ENCODE results near the gene CPVL.

CPVL gene

DNA sequence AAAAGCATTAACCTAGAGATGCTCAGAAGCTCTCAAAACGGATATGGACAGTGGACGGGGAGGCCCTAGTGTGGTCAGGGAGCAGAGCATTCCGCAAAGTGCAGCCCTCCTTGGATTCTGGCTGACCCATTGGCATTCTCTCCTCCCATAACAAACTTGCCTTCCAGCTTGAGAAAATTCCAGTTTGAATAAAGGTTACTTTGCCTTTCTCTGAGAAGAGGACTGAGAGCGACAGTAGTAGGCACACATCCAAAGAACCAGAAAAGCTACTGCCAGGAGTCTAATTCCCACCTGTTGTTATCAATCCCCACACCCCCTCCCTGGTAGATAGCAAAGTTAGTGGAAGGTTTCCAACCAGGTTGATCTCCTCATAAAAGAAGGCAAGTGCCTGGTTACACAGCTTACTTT is 103.5 kb downstream of the CPVL start:
- Histone ChIP-seq H3K4me1 (ENCODE audit: control insufficient read depth, insufficient read depth, low read length) (no peaks in the 10 kb centered on the region), H3K27me3 (ENCODE audit: control insufficient read depth, insufficient read depth, low read length) (no peaks in the 10 kb centered on the region), H3K36me3 (ENCODE audit: control insufficient read depth, insufficient read depth, low read length) (no peaks in the 10 kb centered on the region), H3K27ac (ENCODE audit: low read depth, low read length) (no peak overlapping the region), H3K4me3 (ENCODE audit: low read length) (no peak overlapping the region), H3K9ac (ENCODE audit: low read length) (no peak overlapping the region)

DNA sequence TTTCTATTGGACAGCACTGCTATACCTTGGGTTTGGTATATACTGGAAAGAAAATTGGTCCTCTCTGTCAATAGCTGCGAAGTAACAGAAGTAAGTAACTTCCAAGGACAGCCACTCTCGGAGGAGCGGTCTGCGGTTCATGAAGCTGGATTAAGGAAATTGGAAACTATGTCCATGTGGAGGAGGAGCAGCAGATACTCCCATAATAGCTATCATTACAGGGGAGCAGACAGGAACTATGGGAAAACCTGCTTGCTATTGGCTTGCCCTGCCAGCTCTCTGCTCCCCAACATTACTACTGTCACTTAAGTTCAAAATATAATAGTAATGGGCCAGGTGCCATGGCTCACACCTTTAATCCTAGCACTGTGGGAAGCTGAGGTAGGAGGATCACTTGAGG is 104.3 kb downstream of the CPVL start:
- no peak overlapping the region for H3K27ac ChIP-seq (ENCODE audit: low read depth, low read length)
- no peak overlapping the region for H3K4me3 ChIP-seq (ENCODE audit: low read length)
- H3K4me1 ChIP-seq (ENCODE audit: control insufficient read depth, insufficient read depth, low read length), result no peaks in the 10 kb centered on the region
- no peak overlapping the region for H3K9ac ChIP-seq (ENCODE audit: low read length)
- H3K27me3 ChIP-seq (ENCODE audit: control insufficient read depth, insufficient read depth, low read length), result no peaks in the 10 kb centered on the region
- no peaks in the 10 kb centered on the region for H3K36me3 ChIP-seq (ENCODE audit: control insufficient read depth, insufficient read depth, low read length)

DNA sequence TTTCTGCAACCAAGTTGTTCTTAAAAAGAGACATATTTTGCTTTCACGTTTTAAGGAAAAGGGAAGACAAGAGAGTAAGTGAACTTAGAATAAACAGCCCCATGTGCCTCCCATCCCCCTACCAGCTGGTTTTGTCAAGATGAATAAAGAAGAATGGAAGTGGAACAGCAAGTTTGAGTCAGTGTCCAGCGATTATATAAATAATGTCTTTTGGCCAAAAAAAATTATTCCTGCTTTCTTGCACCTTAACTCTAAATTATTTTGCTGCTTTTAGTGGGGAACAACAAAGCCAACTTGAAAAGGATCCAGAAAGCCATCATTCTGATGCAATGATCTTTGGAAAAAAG is 105.8 kb downstream of the CPVL start:
- Histone ChIP-seq H3K27ac (ENCODE audit: low read depth, low read length) (no peak overlapping the region), H3K27me3 (ENCODE audit: control insufficient read depth, insufficient read depth, low read length) (no peaks in the 10 kb centered on the region), H3K9ac (ENCODE audit: low read length) (no peak overlapping the region), H3K4me1 (ENCODE audit: control insufficient read depth, insufficient read depth, low read length) (no peaks in the 10 kb centered on the region), H3K4me3 (ENCODE audit: low read length) (no peak overlapping the region), H3K36me3 (ENCODE audit: control insufficient read depth, insufficient read depth, low read length) (no peaks in the 10 kb centered on the region)

- Histone ChIP-seq H3K27ac (ENCODE audit: low read depth, low read length) (no peak overlapping the region), H3K9ac (ENCODE audit: low read length) (no peak overlapping the region), H3K4me3 (ENCODE audit: low read length) (no peak overlapping the region)
These were observed 106.3 kb downstream of the CPVL start for GRCh38 chr7:29039821-29040578.

GRCh38 chr7:29038463-29038862 is 107.9 kb downstream of the CPVL start:
- Histone ChIP-seq H3K27ac (ENCODE audit: low read depth, low read length) (no peak overlapping the region), H3K36me3 (ENCODE audit: control insufficient read depth, insufficient read depth, low read length) (no peaks in the 10 kb centered on the region), H3K9ac (ENCODE audit: low read length) (no peak overlapping the region), H3K27me3 (ENCODE audit: control insufficient read depth, insufficient read depth, low read length) (no peaks in the 10 kb centered on the region), H3K4me1 (ENCODE audit: control insufficient read depth, insufficient read depth, low read length) (no peaks in the 10 kb centered on the region), H3K4me3 (ENCODE audit: low read length) (no peak overlapping the region)

More at GRCh38 chr7:29039821-29040578, 106.3 kb downstream of the CPVL start:
- H3K27me3 ChIP-seq (ENCODE audit: control insufficient read depth, insufficient read depth, low read length), result no peaks in the 10 kb centered on the region
- H3K36me3 ChIP-seq (ENCODE audit: control insufficient read depth, insufficient read depth, low read length), result no peaks in the 10 kb centered on the region
- H3K4me1 ChIP-seq (ENCODE audit: control insufficient read depth, insufficient read depth, low read length), result no peaks in the 10 kb centered on the region

- H3K4me3 ChIP-seq (ENCODE audit: low read length), result no peak overlapping the region
- H3K27ac ChIP-seq (ENCODE audit: low read depth, low read length), result no peak overlapping the region
- no peaks in the 10 kb centered on the region for H3K27me3 ChIP-seq (ENCODE audit: control insufficient read depth, insufficient read depth, low read length)
- no peaks in the 10 kb centered on the region for H3K4me1 ChIP-seq (ENCODE audit: control insufficient read depth, insufficient read depth, low read length)
- H3K9ac ChIP-seq (ENCODE audit: low read length), result no peak overlapping the region
- H3K36me3 ChIP-seq (ENCODE audit: control insufficient read depth, insufficient read depth, low read length), result no peaks in the 10 kb centered on the region
These were observed 111.1 kb downstream of the CPVL start for GRCh38 chr7:29035044-29035740.

GRCh38 chr7:29033584-29033983 is 112.8 kb downstream of the CPVL start:
- Histone ChIP-seq H3K27ac (ENCODE audit: low read depth, low read length) (no peak overlapping the region), H3K36me3 (ENCODE audit: control insufficient read depth, insufficient read depth, low read length) (no peaks in the 10 kb centered on the region), H3K27me3 (ENCODE audit: control insufficient read depth, insufficient read depth, low read length) (no peaks in the 10 kb centered on the region), H3K9ac (ENCODE audit: low read length) (no peak overlapping the region), H3K4me3 (ENCODE audit: low read length) (no peak overlapping the region), H3K4me1 (ENCODE audit: control insufficient read depth, insufficient read depth, low read length) (no peaks in the 10 kb centered on the region)

- no peak overlapping the region for H3K9ac ChIP-seq (ENCODE audit: low read length)
- H3K36me3 ChIP-seq (ENCODE audit: control insufficient read depth, insufficient read depth, low read length), result no peaks in the 10 kb centered on the region
- no peak overlapping the region for H3K27ac ChIP-seq (ENCODE audit: low read depth, low read length)
- H3K4me1 ChIP-seq (ENCODE audit: control insufficient read depth, insufficient read depth, low read length), result no peaks in the 10 kb centered on the region
- H3K4me3 ChIP-seq (ENCODE audit: low read length), result no peak overlapping the region
- no peaks in the 10 kb centered on the region for H3K27me3 ChIP-seq (ENCODE audit: control insufficient read depth, insufficient read depth, low read length)
These were observed 114.2 kb downstream of the CPVL start for GRCh38 chr7:29032146-29032545.

DNA sequence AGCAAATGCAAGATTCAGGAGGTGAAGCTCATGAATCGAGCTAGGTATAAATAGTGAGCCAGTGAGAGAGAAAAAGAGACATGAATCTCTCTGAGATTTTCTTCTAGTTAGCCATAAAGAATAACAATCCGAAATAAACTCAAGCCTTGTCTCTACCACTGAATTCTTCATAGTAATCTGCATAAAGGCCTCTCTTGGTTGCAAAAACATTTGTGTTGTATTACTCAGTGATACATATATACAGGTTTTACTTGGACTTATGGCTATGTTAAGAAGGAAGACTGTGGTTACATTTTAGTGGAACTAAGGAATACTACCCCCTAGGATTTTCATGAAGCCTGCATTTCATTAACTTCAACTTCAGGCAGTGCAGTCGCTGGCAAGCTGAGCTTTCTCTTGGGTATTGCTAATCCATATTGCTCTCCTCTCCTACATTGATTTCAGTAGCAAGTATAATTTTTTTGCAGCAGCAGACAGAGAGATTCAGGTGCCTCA is 115.5 kb downstream of the CPVL start:
- Histone ChIP-seq H3K27ac (ENCODE audit: low read depth, low read length) (no peak overlapping the region), H3K4me1 (ENCODE audit: control insufficient read depth, insufficient read depth, low read length) (no peaks in the 10 kb centered on the region), H3K27me3 (ENCODE audit: control insufficient read depth, insufficient read depth, low read length) (no peaks in the 10 kb centered on the region), H3K36me3 (ENCODE audit: control insufficient read depth, insufficient read depth, low read length) (no peaks in the 10 kb centered on the region), H3K4me3 (ENCODE audit: low read length) (no peak overlapping the region), H3K9ac (ENCODE audit: low read length) (no peak overlapping the region)

- H3K27ac ChIP-seq (ENCODE audit: low read depth, low read length), result no peak overlapping the region
- no peaks in the 10 kb centered on the region for H3K27me3 ChIP-seq (ENCODE audit: control insufficient read depth, insufficient read depth, low read length)
- H3K36me3 ChIP-seq (ENCODE audit: control insufficient read depth, insufficient read depth, low read length), result no peaks in the 10 kb centered on the region
- H3K4me3 ChIP-seq (ENCODE audit: low read length), result no peak overlapping the region
- no peaks in the 10 kb centered on the region for H3K4me1 ChIP-seq (ENCODE audit: control insufficient read depth, insufficient read depth, low read length)
- H3K9ac ChIP-seq (ENCODE audit: low read length), result no peak overlapping the region
These were observed 123.9 kb downstream of the CPVL start for GRCh38 chr7:29022291-29022988.

GRCh38 chr7:29019896-29020295 is 126.4 kb downstream of the CPVL start:
- no peaks in the 10 kb centered on the region for H3K27me3 ChIP-seq (ENCODE audit: control insufficient read depth, insufficient read depth, low read length)
- H3K36me3 ChIP-seq (ENCODE audit: control insufficient read depth, insufficient read depth, low read length), result no peaks in the 10 kb centered on the region
- no peaks in the 10 kb centered on the region for H3K4me1 ChIP-seq (ENCODE audit: control insufficient read depth, insufficient read depth, low read length)
- no peak overlapping the region for H3K27ac ChIP-seq (ENCODE audit: low read depth, low read length)
- no peak overlapping the region for H3K9ac ChIP-seq (ENCODE audit: low read length)
- H3K4me3 ChIP-seq (ENCODE audit: low read length), result no peak overlapping the region

- Histone ChIP-seq H3K4me3 (ENCODE audit: low read length) (no peak overlapping the region), H3K27ac (ENCODE audit: low read depth, low read length) (no peak overlapping the region), H3K4me1 (ENCODE audit: control insufficient read depth, insufficient read depth, low read length) (no peaks in the 10 kb centered on the region), H3K36me3 (ENCODE audit: control insufficient read depth, insufficient read depth, low read length) (no peaks in the 10 kb centered on the region), H3K27me3 (ENCODE audit: control insufficient read depth, insufficient read depth, low read length) (no peaks in the 10 kb centered on the region), H3K9ac (ENCODE audit: low read length) (no peak overlapping the region)
These were observed 127.0 kb downstream of the CPVL start for GRCh38 chr7:29019387-29019786.

Data from rectal smooth muscle tissue (tissue), 1 donor.